LNCaP clone FGC (cell line): ENCODE measurements around the gene CYTH2.
A peak's percentile ranks its signal among the peaks of the same experiment; 100 is the strongest.
"Not testable (repeated sequence)": the region's sequence is repeated elsewhere in the genome, so short reads cannot be mapped to it uniquely, and the experiment has no call there.

Source experiments
- DNase-seq: peaks from one replicate; pipeline ENCODE4 v3.0.0-alpha.2; 2011; ENCODE audit warnings: low read depth
- H3K4me3 ChIP-seq: 2 replicates; pipeline ENCODE4 v1.5.1; 2011; ENCODE audit warnings: mild to moderate bottlenecking, low read depth, low read length, control low read depth
- TF ChIP-seq, protein P1 (sequence below): IDR thresholded peaks from 2 replicates; pipeline ENCODE4 v1.5.1; 2012; ENCODE audit warnings: mild to moderate bottlenecking; ENCODE audit not compliant: control insufficient read depth, insufficient read depth; ENCODE audit errors: extremely low read depth

Gene CYTH2

DNA sequence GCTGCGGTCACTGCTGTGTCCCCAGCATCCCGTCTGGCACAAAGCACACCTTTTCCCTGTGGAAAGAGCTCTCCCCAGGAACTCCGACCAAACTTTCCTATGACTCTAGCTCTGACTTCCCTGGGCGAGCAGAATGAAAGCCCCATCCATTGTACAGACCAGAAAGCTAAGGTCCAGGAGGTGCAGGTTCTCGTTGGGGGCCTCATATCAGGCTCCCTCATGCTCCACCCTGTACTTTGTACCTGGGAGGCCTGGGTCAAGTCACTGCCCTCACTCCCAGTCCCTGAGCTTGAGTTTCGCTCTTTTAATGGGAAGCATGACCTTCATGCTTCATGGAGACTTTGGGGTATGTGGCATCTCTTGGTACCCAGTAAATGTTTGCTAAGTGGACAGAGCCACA lies 18.4 kb downstream of the CYTH2 start:
- TF ChIP-seq, protein P1, sequence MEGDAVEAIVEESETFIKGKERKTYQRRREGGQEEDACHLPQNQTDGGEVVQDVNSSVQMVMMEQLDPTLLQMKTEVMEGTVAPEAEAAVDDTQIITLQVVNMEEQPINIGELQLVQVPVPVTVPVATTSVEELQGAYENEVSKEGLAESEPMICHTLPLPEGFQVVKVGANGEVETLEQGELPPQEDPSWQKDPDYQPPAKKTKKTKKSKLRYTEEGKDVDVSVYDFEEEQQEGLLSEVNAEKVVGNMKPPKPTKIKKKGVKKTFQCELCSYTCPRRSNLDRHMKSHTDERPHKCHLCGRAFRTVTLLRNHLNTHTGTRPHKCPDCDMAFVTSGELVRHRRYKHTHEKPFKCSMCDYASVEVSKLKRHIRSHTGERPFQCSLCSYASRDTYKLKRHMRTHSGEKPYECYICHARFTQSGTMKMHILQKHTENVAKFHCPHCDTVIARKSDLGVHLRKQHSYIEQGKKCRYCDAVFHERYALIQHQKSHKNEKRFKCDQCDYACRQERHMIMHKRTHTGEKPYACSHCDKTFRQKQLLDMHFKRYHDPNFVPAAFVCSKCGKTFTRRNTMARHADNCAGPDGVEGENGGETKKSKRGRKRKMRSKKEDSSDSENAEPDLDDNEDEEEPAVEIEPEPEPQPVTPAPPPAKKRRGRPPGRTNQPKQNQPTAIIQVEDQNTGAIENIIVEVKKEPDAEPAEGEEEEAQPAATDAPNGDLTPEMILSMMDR: no peak
- DNase-seq: no peak
- H3K4me3 ChIP-seq: no peak overlapping the region

DNA sequence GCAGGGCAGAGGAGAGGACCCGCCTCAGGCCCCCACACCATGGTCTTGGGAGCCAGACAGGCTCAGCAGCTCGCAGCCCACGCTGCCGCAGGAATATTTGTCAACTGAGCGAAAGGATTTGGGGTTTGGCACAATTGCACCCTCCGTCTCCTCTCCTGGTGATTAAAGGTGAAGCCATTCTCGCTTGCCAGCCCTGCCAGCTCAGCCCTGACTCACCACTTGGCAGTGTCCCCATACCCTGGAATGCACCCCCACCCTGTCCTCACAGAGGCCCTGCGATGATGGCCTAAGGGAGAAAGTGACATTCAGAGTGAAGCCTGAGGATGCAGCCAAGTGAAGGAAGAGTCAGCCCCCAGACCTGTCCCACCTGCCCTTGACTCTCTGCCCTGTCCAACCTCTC lies 18.8 kb downstream of the CYTH2 start:
- TF ChIP-seq, protein P1: no peak
- no peak for DNase-seq
- H3K4me3 ChIP-seq: no peak overlapping the region

DNA sequence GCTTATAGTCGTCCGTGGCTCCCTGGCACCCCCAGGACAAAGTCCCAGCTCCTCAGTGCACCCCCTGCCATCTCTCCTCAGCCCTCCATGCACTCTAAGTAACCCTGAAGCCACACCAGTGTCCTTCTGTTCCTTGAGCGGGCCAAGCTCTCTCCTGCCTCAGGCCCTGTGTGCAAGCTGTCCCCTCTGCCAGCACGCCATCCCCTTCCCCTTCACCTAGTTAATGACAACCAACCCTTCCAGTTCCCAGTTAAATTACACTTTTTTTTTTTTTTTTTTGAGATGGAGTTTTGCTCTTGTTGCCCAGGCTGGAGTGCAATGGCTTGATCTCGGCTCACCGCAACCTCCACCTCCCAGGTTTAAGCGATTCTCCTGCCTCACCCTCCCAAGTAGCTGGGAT lies 19.3 kb downstream of the CYTH2 start:
- not testable (repeated sequence) for DNase-seq, H3K4me3 ChIP-seq

DNA sequence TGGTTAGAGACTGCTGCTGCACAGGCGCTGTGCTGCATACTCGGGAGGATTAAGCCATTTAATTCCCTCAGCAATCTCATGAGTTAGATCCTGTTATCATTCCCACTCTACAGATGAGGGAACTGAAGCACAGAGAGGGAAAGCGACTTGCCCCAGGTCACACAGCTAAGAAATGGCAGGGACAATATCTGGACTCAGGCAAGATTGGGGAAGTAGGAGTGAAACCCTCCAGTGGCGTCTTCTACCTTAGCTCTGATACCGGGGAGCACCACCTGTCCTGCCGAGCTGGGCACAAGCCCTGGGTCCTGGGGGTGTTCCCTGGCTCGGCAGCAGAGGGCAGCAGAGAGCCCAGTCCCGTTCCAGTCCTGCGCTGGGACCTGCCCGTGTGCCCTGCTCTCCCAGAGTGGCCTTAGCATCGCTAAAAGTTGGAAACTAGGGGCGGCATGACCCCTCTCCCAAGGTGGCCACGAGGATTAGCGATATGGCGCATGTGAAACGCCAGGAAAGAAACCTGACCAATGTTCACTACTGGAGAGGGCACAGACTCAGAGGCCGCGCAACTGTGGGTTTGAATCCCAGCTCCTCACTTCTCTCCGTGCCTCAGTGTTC lies 20.5 kb downstream of the CYTH2 start:
- TF ChIP-seq, protein P1: peak; percentile 79
- no peak overlapping the region for H3K4me3 ChIP-seq
- no peak for DNase-seq

DNA sequence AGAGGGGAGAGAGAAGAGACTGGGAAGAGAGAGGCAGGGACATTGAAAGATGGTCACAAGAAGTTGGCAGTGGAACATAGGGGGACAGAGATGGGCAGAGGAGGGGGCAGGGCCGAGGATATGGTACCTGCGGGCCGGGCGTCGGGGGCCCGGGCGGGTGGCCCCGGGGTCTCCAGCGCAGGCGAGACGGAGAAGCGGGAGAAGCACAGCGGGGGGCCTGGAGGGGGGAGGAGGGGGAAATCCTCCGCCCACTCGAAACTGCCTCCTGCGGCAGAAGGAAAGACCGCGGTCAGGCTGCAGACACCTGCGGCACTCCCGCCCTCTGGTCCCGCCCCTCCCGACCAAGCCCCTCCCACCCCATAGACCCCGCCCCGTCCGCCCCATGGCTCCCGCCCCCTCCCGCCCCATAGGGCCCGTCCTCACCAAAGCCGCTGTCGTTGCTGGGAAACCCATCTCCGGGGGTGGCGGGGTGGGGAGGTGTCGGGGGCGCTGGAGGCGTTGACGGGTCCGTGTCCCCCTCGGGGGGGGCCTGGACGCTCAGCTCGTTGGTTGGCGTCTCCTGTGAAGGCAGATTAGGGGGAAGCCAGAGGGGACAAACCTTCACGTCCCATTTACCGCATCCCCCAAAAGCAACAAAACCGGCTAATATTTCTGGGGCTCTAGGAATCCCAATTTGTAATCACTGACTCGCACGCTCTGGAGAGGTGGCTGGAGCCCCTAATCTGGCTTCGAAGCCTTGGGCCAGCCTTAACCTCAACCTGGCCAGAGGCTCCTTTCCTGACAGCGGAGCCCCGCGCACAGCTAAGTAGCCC lies 22.0 kb downstream of the CYTH2 start:
- no peak for DNase-seq
- TF ChIP-seq, protein P1: no peak
- no peak overlapping the region for H3K4me3 ChIP-seq

DNA sequence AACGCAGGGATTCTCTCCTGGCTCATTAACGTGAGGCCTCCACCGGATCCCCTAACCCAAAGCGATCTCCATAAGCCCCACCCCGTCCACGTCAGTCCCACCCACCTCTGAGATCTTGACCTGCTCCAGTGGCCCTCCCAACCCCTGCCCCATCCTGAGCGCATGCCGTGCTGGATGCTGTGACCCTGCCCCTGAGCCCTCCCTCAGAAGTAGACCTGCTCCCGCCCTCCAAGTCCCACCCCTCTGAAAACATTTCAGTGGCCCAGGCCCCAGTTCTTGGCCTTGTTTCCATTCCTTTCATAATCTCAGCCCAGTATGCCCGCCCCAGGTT lies 22.6 kb downstream of the CYTH2 start:
- no peak for DNase-seq
- no peak overlapping the region for H3K4me3 ChIP-seq
- TF ChIP-seq, protein P1: no peak

DNA sequence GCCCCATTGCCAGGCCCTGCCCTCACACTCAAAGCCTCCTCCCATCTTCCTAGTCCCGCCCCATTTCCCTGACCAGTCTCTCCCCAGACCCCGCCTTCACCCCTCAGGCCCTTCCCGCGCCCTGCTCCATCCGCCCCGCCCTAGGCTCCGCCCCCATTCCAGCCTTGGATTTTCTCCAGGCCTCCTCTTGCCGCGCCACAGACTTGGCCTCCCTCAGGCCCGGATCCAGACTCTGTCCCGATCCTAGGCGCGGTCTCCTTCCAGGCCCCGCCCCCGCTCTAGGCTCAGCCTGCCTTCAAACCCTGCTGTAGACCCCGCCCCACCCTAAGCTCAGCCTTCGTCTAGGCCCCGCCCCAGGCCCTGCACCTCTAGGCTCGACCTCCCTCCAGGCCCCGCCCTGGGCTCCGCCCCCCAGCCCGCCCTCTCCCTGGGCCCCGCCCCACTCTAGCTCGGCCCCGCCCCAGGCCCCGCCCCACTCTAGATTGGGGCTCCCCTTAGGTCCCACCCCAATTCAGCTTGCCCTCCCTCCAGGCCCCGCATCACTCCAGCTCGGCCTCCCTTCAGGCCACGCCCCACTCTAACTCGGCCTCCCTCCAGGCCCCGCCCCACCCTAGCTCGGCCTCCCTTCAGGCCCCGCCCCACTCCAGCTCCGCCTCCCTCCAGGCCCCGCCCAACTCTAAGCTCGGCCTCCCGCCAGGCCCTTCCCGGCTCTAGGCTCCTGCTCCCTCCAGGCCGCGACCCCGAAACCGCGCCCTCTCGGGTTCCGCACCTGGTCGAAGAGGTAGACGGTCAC lies 24.0 kb downstream of the CYTH2 start:
- TF ChIP-seq, protein P1: no peak
- peak overlapping the region; percentile 47 for H3K4me3 ChIP-seq
- peak; percentile 85 for DNase-seq
